Kidney (tissue), 14 donors: ENCODE results near the gene XDH. TPM values are rescaled to one million over a fixed set of nuclear protein-coding genes. Genes with fewer than 3 reads are reported as not detected.

Experiments used
- DNase-seq, 5 donors: peaks; one replicate each; pipeline ENCODE4 v3.0.0-alpha.2; 2013 to 2020
- FAIRE-seq: peaks from 2 replicates; lab custom pipeline; 2012; peaks lifted over from hg19 to GRCh38; lab: Jason Lieb, UNC
- H3K27ac ChIP-seq, 2 donors: one replicate each; pipeline ENCODE4 v1.7.0; 2013; ENCODE audit warnings: low read depth in 2 of 2, low read length in 2 of 2, inconsistent platforms in 1 of 2
- H3K27me3 ChIP-seq: one replicate; pipeline ENCODE4 v1.7.1; 2013; ENCODE audit warnings: low read length, inconsistent platforms; ENCODE audit not compliant: control insufficient read depth, insufficient read depth
- H3K36me3 ChIP-seq, 3 donors: one replicate each; pipeline versions ENCODE4 v1.7.0 to v1.7.1; 2013; ENCODE audit warnings: low read length in 3 of 3, control low read depth in 1 of 3, inconsistent platforms in 1 of 3; ENCODE audit not compliant: insufficient read depth in 3 of 3, control insufficient read depth in 2 of 3
- H3K4me1 ChIP-seq, 3 donors: one replicate each; pipeline versions ENCODE4 v1.7.0 to v1.7.1; 2013; ENCODE audit warnings: low read length in 3 of 3, inconsistent platforms in 1 of 3, low read depth in 1 of 3; ENCODE audit not compliant: control insufficient read depth in 2 of 3, insufficient read depth in 2 of 3
- H3K4me3 ChIP-seq, 3 donors: one replicate each; pipeline versions ENCODE4 v1.7.0 to v1.8.1; 2013; ENCODE audit warnings: low read length in 3 of 3, control low read depth in 1 of 3, inconsistent platforms in 1 of 3
- H3K9ac ChIP-seq, 3 donors: one replicate each; pipeline versions ENCODE4 v1.7.0 to v1.7.1; 2013; ENCODE audit warnings: low read length in 3 of 3, control low read depth in 1 of 3, inconsistent platforms in 1 of 3
- H3K9me3 ChIP-seq, 3 donors: one replicate each; pipeline versions ENCODE4 v1.7.0 to v1.7.1; 2013; ENCODE audit warnings: low read length in 3 of 3, control low read depth in 1 of 3, inconsistent platforms in 1 of 3; ENCODE audit not compliant: control insufficient read depth in 2 of 3, insufficient read depth in 1 of 3
- intact Hi-C: fragments of 100-400 bp; cut with DNase I; formaldehyde crosslinking; loops from one replicate; pipeline ENCODE4 v1.11.1; 2022
- polyA plus RNA-seq: library from polyadenylated mRNA; stranded (reverse); fragments of 350-450 nt; fragmentation: Illumina TruSeq; extraction: RNeasy Lipid Tissue Mini Kit (QIAGEN cat#74804); gene quantifications from one replicate; pipeline ENCODE4 v1.2.3, GENCODE V29; 2014; ENCODE audit warnings: low read depth, low replicate concordance; ENCODE audit not compliant: insufficient read depth
- total RNA-seq: library from RNA; stranded (reverse); fragmentation: NEBNext Ultra II Directional; extraction: Animal tissue kit (Norgen Biotek cat#: 25700); gene quantifications from one replicate; pipeline ENCODE4 v1.2.1, GENCODE V29; 2021
- TF ChIP-seq, protein P1 (sequence below): IDR thresholded peaks from 3 replicates; pipeline ENCODE4 v1.5.1; 2012; ENCODE audit warnings: mild to moderate bottlenecking, moderate library complexity, borderline replicate concordance; ENCODE audit not compliant: insufficient read depth; ENCODE audit errors: extremely low read depth
- donor health status: control.
- donor health status: control.
- donor health status: control.
- donor health status: control.
- donor health status: control.
- donor health status: DM: yes; HTN: yes; CAD: no.
- donor health status: Normal renal cell carcinoma (clear cell type).

The XDH gene
- total and polyA plus RNA-seq, 2 donors from 2014 or later = 3.1 TPM; not detected in 1

DNA sequence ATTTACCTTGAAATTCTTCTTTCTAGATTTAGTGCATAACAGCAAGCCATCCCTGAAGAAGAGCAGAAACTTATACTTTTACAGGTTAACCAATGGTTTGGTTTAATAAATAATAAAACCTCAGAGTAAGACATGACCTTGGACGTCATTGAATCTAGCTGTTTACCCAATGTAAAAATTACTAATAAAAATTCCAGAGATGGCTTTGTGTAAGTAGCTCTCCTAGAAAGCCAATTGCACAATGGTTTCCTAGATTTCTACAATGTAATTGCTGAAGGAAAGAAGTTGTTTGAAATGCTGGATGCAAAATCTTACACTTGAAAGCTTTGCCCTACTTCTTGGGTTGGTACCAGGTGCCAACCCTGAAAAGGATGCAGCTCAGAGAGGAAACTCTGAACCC is 1.5 kb downstream of the XDH start:
- Histone ChIP-seq H3K27me3 (no peaks in the 10 kb centered on the region), H3K4me1 (no peaks in the 10 kb centered on the region), H3K36me3 (no peaks in the 10 kb centered on the region), H3K9me3 (no peaks in the 10 kb centered on the region), H3K4me3 (no peak overlapping the region), H3K27ac (no peak overlapping the region), H3K9ac (no peak overlapping the region)
- TF ChIP-seq, protein P1, sequence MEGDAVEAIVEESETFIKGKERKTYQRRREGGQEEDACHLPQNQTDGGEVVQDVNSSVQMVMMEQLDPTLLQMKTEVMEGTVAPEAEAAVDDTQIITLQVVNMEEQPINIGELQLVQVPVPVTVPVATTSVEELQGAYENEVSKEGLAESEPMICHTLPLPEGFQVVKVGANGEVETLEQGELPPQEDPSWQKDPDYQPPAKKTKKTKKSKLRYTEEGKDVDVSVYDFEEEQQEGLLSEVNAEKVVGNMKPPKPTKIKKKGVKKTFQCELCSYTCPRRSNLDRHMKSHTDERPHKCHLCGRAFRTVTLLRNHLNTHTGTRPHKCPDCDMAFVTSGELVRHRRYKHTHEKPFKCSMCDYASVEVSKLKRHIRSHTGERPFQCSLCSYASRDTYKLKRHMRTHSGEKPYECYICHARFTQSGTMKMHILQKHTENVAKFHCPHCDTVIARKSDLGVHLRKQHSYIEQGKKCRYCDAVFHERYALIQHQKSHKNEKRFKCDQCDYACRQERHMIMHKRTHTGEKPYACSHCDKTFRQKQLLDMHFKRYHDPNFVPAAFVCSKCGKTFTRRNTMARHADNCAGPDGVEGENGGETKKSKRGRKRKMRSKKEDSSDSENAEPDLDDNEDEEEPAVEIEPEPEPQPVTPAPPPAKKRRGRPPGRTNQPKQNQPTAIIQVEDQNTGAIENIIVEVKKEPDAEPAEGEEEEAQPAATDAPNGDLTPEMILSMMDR = no peak
- intact Hi-C loops = no loop called here
- FAIRE-seq (no peak), DNase-seq (no peak)

DNA sequence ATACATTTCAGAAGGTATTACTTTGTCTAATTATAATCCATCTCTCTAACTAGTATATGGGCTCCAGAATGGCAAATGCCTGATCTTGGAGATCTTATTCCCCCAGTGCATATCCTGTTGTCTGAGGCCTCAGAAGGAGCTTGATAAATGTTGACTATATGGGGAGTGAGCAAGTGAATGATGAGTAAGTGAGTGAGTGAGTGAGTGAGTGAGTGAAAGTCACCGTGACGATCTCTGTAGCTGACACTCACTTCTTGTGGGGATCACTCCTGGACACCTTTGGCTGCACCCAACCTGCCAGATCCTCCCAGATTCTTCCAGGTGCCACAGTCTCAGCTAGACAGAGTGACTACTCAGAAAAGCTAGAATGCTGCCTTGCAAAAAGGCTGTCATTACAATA is 2.8 kb downstream of the XDH start:
- no peak for DNase-seq
- Histone ChIP-seq H3K9ac (no peak overlapping the region), H3K27ac (no peak overlapping the region), H3K36me3 (no peaks in the 10 kb centered on the region), H3K27me3 (no peaks in the 10 kb centered on the region), H3K4me1 (no peaks in the 10 kb centered on the region), H3K4me3 (no peak overlapping the region), H3K9me3 (no peaks in the 10 kb centered on the region)
- intact Hi-C loops = no loop called here
- FAIRE-seq = no peak
- TF ChIP-seq, protein P1 = no peak

DNA sequence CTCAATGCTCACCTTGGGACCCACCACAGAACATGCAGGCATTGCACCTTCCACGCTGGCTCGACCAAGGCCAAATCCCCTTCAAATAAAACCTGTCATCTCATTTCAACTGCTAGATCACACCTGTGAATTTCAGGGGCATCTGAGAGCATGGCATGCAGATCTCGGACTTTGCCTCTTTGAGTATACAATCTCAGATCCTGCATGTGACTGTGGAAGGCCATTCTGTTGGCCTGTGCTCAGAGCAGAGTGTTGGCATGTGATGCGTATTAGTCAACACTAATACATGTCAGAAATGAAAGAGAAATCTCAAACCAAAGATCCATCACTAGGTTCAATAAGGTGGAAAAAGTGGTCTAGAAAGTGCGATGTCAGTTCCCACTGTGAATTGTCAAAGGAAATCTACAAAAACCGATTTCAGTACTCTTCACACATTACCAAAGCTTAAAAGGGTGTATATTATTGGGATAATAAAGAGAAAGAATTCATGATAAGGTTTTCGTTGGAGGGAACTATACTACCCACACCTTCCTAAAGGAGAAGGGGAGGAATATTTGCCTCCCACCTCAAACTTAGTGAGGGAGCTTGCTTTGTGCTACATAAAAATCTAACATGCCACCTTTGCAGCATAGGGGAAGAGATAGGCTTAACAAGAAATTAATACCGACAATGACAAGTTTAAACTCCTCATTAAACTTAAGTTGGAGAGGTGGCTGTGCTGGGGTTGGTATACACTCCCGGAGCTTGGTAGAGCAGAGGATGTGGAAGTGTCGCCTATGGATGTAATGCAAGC is 7.8 kb downstream of the XDH start:
- TF ChIP-seq, protein P1 = no peak
- no peak overlapping the region for H3K9ac ChIP-seq
- intact Hi-C loops = no loop called here
- no peak overlapping the region for H3K27ac ChIP-seq
- no peaks in the 10 kb centered on the region for H3K27me3 ChIP-seq
- H3K9me3 ChIP-seq = no peaks in the 10 kb centered on the region
- H3K4me1 ChIP-seq = no peaks in the 10 kb centered on the region
- FAIRE-seq (no peak), DNase-seq (no peak)
- H3K4me3 ChIP-seq = no peak overlapping the region
- H3K36me3 ChIP-seq = no peaks in the 10 kb centered on the region
